DOHH2 (cell line): Measurements from ENCODE around the gene AKR1B1.

Experiments used
- H3F3A ChIP-seq: fragments of 200-600 bp; sonication (generic), shearing (Covaris generic); 2 replicates; pipeline ENCODE4 v1.6.0; 2016; ENCODE audit warnings: antibody characterized with exemption, mild to moderate bottlenecking; ENCODE audit not compliant: control insufficient read depth, insufficient read depth
- H3K27ac ChIP-seq: fragments of 200-600 bp; sonication (generic); 2 replicates; pipeline ENCODE4 v1.5.1; 2014; ENCODE audit warnings: low read depth, mild to moderate bottlenecking, low read length, moderate library complexity
- H3K27me3 ChIP-seq: fragments of 200-600 bp; sonication (generic); 2 replicates; pipeline ENCODE4 v1.6.1; 2014; ENCODE audit warnings: mild to moderate bottlenecking, low read length, mixed read lengths; ENCODE audit not compliant: control insufficient read depth
- H3K36me3 ChIP-seq: fragments of 200-600 bp; sonication (generic); 2 replicates; pipeline ENCODE4 v1.6.1; 2014; ENCODE audit warnings: mild to moderate bottlenecking, low read length, moderate library complexity, mixed read lengths; ENCODE audit not compliant: control insufficient read depth
- H3K4me1 ChIP-seq: fragments of 200-600 bp; sonication (generic); 2 replicates; pipeline ENCODE4 v1.6.1; 2014; ENCODE audit warnings: mild to moderate bottlenecking, low read length, mixed read lengths; ENCODE audit not compliant: control insufficient read depth
- H3K4me2 ChIP-seq: fragments of 200-600 bp; sonication (generic); 2 replicates; pipeline ENCODE4 v1.6.0; 2014; ENCODE audit warnings: mild to moderate bottlenecking, low read length, moderate library complexity
- H3K4me3 ChIP-seq: fragments of 200-600 bp; sonication (generic); 2 replicates; pipeline ENCODE4 v1.5.1; 2014; ENCODE audit warnings: mild to moderate bottlenecking, low read length, mixed read lengths
- H3K79me2 ChIP-seq: fragments of 200-600 bp; sonication (generic); 2 replicates; pipeline ENCODE4 v1.6.1; 2014; ENCODE audit warnings: mild to moderate bottlenecking, low read length, mixed read lengths; ENCODE audit not compliant: control insufficient read depth
- H3K9me2 ChIP-seq: fragments of 200-600 bp; sonication (generic); replicated peaks from 2 replicates; pipeline ENCODE4 v1.6.1; 2014; ENCODE audit warnings: mild to moderate bottlenecking, low read length, mixed read lengths; ENCODE audit not compliant: control insufficient read depth
- H3K9me3 ChIP-seq: fragments of 200-600 bp; sonication (generic); 2 replicates; pipeline ENCODE4 v1.6.1; 2014; ENCODE audit warnings: antibody characterized with exemption, low read length, mixed read lengths; ENCODE audit not compliant: control insufficient read depth, insufficient read depth
- H4K20me1 ChIP-seq: fragments of 200-600 bp; sonication (generic); 2 replicates; pipeline ENCODE4 v1.6.0; 2014; ENCODE audit warnings: low read depth, mild to moderate bottlenecking, antibody characterized with exemption, low read length, moderate library complexity; ENCODE audit not compliant: control insufficient read depth, insufficient read depth
- EZH2phosphoT487 ChIP-seq: fragments of 200-600 bp; sonication (generic); IDR thresholded peaks from 2 replicates; pipeline ENCODE4 v1.6.1; 2017; ENCODE audit warnings: borderline replicate concordance, mild to moderate bottlenecking, antibody characterized with exemption, low read length, moderate library complexity, mixed read lengths
- TF ChIP-seq, protein P1 (sequence below): fragments of 200-600 bp; sonication (generic); IDR thresholded peaks from one replicate; pipeline ENCODE4 v1.5.1; 2014; ENCODE audit warnings: antibody characterized with exemption, mild to moderate bottlenecking, low read depth, low read length; ENCODE audit not compliant: poor library complexity, severe bottlenecking

Gene AKR1B1

GRCh38 chr7:134396031-134396430 lies 62.9 kb downstream of the AKR1B1 start:
- Histone ChIP-seq H3K4me3 (no peak overlapping the region), H3K27ac (no peak overlapping the region), H3F3A (no peaks in the 10 kb centered on the region), H3K9me3 (no peaks in the 10 kb centered on the region), H3K79me2 (no peaks in the 10 kb centered on the region), H3K9me2 (no peaks in the 10 kb centered on the region), H3K4me2 (no peak overlapping the region), H3K27me3 (no peaks in the 10 kb centered on the region), H3K4me1 (no peaks in the 10 kb centered on the region), H3K36me3 (no peaks in the 10 kb centered on the region), H4K20me1 (no peaks in the 10 kb centered on the region)
- TF ChIP-seq, protein P1, sequence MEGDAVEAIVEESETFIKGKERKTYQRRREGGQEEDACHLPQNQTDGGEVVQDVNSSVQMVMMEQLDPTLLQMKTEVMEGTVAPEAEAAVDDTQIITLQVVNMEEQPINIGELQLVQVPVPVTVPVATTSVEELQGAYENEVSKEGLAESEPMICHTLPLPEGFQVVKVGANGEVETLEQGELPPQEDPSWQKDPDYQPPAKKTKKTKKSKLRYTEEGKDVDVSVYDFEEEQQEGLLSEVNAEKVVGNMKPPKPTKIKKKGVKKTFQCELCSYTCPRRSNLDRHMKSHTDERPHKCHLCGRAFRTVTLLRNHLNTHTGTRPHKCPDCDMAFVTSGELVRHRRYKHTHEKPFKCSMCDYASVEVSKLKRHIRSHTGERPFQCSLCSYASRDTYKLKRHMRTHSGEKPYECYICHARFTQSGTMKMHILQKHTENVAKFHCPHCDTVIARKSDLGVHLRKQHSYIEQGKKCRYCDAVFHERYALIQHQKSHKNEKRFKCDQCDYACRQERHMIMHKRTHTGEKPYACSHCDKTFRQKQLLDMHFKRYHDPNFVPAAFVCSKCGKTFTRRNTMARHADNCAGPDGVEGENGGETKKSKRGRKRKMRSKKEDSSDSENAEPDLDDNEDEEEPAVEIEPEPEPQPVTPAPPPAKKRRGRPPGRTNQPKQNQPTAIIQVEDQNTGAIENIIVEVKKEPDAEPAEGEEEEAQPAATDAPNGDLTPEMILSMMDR, result no peak
- TF ChIP-seq EZH2phosphoT487, result no peak

DNA sequence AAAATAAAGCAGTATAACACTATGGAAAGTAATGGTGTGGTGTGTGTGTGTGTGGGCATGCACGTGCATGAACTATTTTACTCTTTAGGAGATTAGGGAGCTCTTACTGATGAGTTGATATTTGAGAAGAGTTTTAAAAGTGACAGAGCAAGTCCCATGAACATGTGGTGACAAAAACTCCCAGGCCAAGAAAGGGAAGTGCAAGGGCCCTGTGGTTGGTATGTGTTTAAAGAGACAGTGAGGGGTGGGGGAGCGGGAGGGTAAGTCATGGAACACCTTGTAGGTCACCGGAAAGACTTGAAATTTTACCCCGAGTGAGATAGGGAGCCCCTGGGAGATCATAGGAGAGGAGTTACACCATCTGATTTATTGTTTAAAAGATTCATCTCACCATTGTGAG lies 63.3 kb downstream of the AKR1B1 start:
- Histone ChIP-seq H3K36me3 (no peaks in the 10 kb centered on the region), H3K27me3 (no peaks in the 10 kb centered on the region), H3K4me2 (no peak overlapping the region), H3K4me3 (no peak overlapping the region), H3K27ac (no peak overlapping the region), H3K9me2 (no peaks in the 10 kb centered on the region), H3K79me2 (no peaks in the 10 kb centered on the region), H3F3A (no peaks in the 10 kb centered on the region), H3K9me3 (no peaks in the 10 kb centered on the region), H4K20me1 (no peaks in the 10 kb centered on the region), H3K4me1 (no peaks in the 10 kb centered on the region)
- TF ChIP-seq, protein P1, result no peak
- TF ChIP-seq EZH2phosphoT487, result no peak

DNA sequence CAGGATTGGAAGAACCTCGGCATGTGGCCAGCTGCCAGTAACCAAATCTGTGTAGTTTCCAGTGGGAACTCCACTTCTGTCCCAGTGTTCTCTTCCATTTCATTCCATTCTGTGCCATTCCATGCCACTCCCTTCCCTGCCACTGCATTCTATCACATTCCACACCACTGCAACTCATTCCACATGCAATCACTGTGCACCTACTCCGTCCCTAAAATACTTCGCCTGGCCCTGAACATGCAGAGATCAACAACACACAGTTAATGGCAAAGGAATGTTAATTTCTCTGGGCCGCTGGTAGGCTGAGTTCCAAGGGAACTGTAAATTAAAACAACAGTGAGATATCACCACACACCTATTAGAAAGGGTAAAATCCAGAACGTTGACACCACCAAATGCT lies 64.8 kb downstream of the AKR1B1 start:
- H3K79me2 ChIP-seq, result no peaks in the 10 kb centered on the region
- H3F3A ChIP-seq, result no peaks in the 10 kb centered on the region
- H4K20me1 ChIP-seq, result no peaks in the 10 kb centered on the region
- no peaks in the 10 kb centered on the region for H3K9me2 ChIP-seq
- H3K27me3 ChIP-seq, result no peaks in the 10 kb centered on the region
- TF ChIP-seq, protein P1, result no peak
- no peak for TF ChIP-seq EZH2phosphoT487
- no peaks in the 10 kb centered on the region for H3K9me3 ChIP-seq
- no peak overlapping the region for H3K4me3 ChIP-seq
- no peak overlapping the region for H3K27ac ChIP-seq
- H3K4me1 ChIP-seq, result no peaks in the 10 kb centered on the region
- no peaks in the 10 kb centered on the region for H3K36me3 ChIP-seq
- no peak overlapping the region for H3K4me2 ChIP-seq
